Activated CD8-positive, alpha-beta T cell treated with anti-CD3 and anti-CD28 coated beads for 36 hours (primary cell): Measurements from ENCODE around the gene RAB28. TPM values are rescaled to one million over a fixed set of nuclear protein-coding genes. Genes with fewer than 3 reads are reported as not detected.

Experiments
- ATAC-seq: fragments of 200-7000 bp; cut with Tn5 transposase; one replicate; pipeline ENCODE4 v1.10.0; 2021; ENCODE audit warnings: mild to moderate bottlenecking, moderate library complexity
- CTCF ChIA-PET: fragments of 350-600 bp; sonication (Branson Sonifier 250); formaldehyde crosslinking; loops from one replicate; lab custom pipeline; 2021; ENCODE audit warnings: antibody characterized with exemption; lab: Charles Lee
- POLR2A ChIA-PET: fragments of 350-600 bp; sonication (Branson Sonifier 250); formaldehyde crosslinking; loops from one replicate; lab custom pipeline; 2021; ENCODE audit warnings: antibody characterized with exemption; lab: Charles Lee
- DNase-seq: peaks from one replicate; pipeline ENCODE4 v3.0.0-alpha.2; 2020
- H3K27ac Mint-ChIP-seq: one replicate; pipeline ENCODE4 v1.8.0; 2021; ENCODE audit warnings: mild to moderate bottlenecking, mixed read lengths
- H3K27me3 Mint-ChIP-seq: one replicate; pipeline ENCODE4 v1.8.0; 2021; ENCODE audit warnings: mixed read lengths
- H3K36me3 Mint-ChIP-seq: one replicate; pipeline ENCODE4 v1.8.0; 2021; ENCODE audit warnings: low read depth, mixed read lengths
- H3K4me1 Mint-ChIP-seq: one replicate; pipeline ENCODE4 v1.8.0; 2021; ENCODE audit warnings: low read depth, mixed read lengths
- H3K4me3 Mint-ChIP-seq: one replicate; pipeline ENCODE4 v1.8.0; 2021; ENCODE audit warnings: mild to moderate bottlenecking, moderate library complexity, mixed read lengths
- H3K9me3 Mint-ChIP-seq: one replicate; pipeline ENCODE4 v1.8.0; 2021; ENCODE audit warnings: mixed read lengths
- intact Hi-C: fragments of 100-400 bp; cut with micrococcal nuclease; formaldehyde crosslinking; loops from one replicate; pipeline ENCODE4 v1.10.0; 2022
- total RNA-seq, 2 experiments: library from RNA; stranded (reverse); gene quantifications; one replicate each; pipeline ENCODE4 v1.2.3, GENCODE V29; 2021
- TF ChIP-seq, protein P1 (sequence below): fragments of 200-600 bp; IDR thresholded peaks from one replicate; pipeline ENCODE4 v1.8.0; 2022; ENCODE audit warnings: antibody characterized with exemption, mild to moderate bottlenecking

RAB28 gene
- total RNA-seq, 2 experiments from 2014 or later = 12.5 to 13.1 TPM

DNA sequence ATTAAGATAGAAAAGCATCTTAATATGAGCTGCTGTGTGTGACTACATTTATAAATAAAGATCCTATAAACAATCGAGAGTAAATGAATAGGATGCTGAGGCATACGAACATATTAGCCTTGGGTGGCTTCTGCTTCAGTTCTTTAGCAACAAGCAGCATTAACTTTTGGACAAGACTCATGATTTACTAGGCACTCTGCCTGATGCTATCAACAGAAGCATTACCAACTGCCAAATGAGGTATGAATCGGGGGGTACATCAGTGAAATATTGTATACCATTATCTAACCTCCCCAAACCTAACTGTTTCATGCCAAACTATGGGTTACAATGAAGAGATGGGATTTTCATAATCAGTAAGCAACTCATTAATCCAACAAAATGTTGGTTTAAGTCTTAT lies 113.1 kb downstream of the RAB28 start:
- TF ChIP-seq, protein P1, sequence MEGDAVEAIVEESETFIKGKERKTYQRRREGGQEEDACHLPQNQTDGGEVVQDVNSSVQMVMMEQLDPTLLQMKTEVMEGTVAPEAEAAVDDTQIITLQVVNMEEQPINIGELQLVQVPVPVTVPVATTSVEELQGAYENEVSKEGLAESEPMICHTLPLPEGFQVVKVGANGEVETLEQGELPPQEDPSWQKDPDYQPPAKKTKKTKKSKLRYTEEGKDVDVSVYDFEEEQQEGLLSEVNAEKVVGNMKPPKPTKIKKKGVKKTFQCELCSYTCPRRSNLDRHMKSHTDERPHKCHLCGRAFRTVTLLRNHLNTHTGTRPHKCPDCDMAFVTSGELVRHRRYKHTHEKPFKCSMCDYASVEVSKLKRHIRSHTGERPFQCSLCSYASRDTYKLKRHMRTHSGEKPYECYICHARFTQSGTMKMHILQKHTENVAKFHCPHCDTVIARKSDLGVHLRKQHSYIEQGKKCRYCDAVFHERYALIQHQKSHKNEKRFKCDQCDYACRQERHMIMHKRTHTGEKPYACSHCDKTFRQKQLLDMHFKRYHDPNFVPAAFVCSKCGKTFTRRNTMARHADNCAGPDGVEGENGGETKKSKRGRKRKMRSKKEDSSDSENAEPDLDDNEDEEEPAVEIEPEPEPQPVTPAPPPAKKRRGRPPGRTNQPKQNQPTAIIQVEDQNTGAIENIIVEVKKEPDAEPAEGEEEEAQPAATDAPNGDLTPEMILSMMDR = no peak
- Mint-ChIP-seq H3K4me1 (no peaks in the 10 kb centered on the region), H3K27ac (no peak overlapping the region), H3K9me3 (no peaks in the 10 kb centered on the region), H3K36me3 (peaks cover 15% of the 10 kb centered on the region), H3K4me3 (no peak overlapping the region), H3K27me3 (no peaks in the 10 kb centered on the region)
- DNase-seq = no peak
- ChIA-PET POLR2A (no interaction called here), CTCF (interaction anchor here (0.8 kb wide), 1 partner anchor 60 kb away, joined by 3 read pairs; no protein-coding TSS in a partner anchor)
- intact Hi-C loops = no loop called here
- ATAC-seq = no peak

DNA sequence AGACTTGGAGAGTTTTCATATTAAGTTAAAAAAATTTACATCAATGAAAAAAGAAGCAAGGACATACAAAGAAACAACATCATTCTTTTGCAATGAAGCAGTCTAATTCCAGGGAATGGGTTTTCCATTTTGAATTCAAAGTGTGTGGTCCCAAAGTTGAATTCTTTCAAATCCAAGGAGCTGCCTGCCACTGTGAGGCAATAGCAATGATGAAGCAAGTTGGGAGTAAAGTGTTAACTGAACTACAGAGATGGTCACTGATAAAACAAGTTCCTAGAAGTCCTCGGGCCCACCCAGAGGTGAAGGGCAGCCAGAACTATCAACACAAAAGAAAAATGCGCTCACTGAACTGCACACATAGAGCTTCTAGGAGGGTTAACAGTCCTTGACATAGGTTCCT lies 115.9 kb downstream of the RAB28 start:
- DNase-seq (no peak), ATAC-seq (no peak)
- intact Hi-C loops = no loop called here
- Mint-ChIP-seq H3K4me3 (no peak overlapping the region), H3K9me3 (no peaks in the 10 kb centered on the region), H3K27me3 (no peaks in the 10 kb centered on the region), H3K36me3 (peaks cover 23% of the 10 kb centered on the region), H3K4me1 (no peaks in the 10 kb centered on the region), H3K27ac (no peak overlapping the region)
- TF ChIP-seq, protein P1 = no peak
- ChIA-PET POLR2A (no interaction called here), CTCF (no interaction called here)

DNA sequence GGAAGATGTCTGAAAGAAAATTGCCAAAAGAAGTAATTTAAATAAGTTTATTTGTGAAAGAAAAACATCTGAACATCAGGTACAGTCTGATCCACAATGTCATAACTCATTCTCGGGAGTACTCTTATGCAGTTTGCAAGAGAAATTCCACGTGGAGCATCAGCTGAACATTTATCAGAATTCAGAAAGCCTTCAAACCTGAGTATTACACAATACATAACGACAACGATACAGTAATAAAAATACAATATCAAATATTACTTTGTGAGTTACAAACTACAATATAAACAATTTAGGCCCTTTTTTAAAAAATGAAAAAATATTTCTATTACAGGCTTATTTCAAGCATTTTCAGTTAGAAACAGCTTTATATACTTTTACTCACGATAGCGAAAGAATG lies 116.4 kb downstream of the RAB28 start:
- Mint-ChIP-seq H3K27me3 (no peaks in the 10 kb centered on the region), H3K9me3 (no peaks in the 10 kb centered on the region), H3K4me3 (no peak overlapping the region), H3K36me3 (peaks cover 23% of the 10 kb centered on the region), H3K27ac (no peak overlapping the region), H3K4me1 (no peaks in the 10 kb centered on the region)
- ATAC-seq = no peak
- intact Hi-C loops = no loop called here
- TF ChIP-seq, protein P1 = no peak
- DNase-seq = no peak
- ChIA-PET POLR2A (no interaction called here), CTCF (no interaction called here)

DNA sequence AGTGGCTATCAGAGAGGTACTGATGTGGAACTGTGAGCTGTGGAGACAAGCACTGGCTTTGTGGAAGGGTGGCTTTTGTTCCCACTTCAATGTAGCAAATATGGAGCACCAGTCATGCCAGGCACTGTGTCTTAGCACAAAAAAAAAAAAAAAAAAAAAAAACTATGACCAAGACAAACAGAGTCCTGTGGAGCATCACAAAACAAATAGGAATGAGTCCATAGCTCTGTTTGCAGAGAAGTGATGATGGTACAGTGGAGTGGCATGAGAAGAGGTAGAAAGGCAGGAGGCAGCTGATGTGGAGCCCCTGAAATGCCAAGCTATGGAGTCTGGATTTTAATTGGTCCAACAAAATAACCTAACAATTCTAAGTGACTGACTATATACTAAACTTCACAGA lies 116.9 kb downstream of the RAB28 start:
- ChIA-PET CTCF (no interaction called here), POLR2A (no interaction called here)
- H3K36me3 Mint-ChIP-seq = peaks cover 23% of the 10 kb centered on the region
- intact Hi-C loops = no loop called here
- no peak overlapping the region for H3K27ac Mint-ChIP-seq
- TF ChIP-seq, protein P1 = no peak
- no peaks in the 10 kb centered on the region for H3K9me3 Mint-ChIP-seq
- no peaks in the 10 kb centered on the region for H3K4me1 Mint-ChIP-seq
- no peak overlapping the region for H3K4me3 Mint-ChIP-seq
- ATAC-seq (no peak), DNase-seq (no peak)
- H3K27me3 Mint-ChIP-seq = no peaks in the 10 kb centered on the region

DNA sequence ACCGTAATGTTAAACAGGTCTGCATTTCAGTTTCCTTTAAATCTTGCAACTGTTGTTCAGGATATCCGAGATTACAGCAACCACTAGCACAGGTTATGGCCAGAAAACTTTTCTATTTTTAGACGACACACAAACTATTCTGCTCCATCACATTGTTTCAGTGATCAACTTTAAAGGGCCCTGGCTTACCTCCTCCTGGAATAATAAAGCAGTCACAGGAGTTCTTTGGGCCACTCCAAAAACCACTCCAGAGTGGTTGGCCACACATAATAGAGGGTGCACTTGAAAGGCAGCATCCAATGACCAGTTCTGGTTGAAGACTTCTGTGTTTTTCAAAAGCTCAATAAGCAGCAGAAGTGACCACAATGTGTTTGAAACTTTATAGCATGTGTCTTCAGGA lies 118.9 kb downstream of the RAB28 start:
- TF ChIP-seq, protein P1 = no peak
- intact Hi-C loops = no loop called here
- ATAC-seq = no peak
- Mint-ChIP-seq H3K9me3 (no peaks in the 10 kb centered on the region), H3K4me3 (no peak overlapping the region), H3K36me3 (peaks cover 23% of the 10 kb centered on the region), H3K27me3 (no peaks in the 10 kb centered on the region), H3K4me1 (no peaks in the 10 kb centered on the region), H3K27ac (no peak overlapping the region)
- DNase-seq = no peak
- ChIA-PET CTCF (no interaction called here), POLR2A (no interaction called here)
